Esophagus squamous epithelium (tissue), 5 donors: ENCODE data around the gene COL4A1. TPM values are rescaled to one million over a fixed set of nuclear protein-coding genes. Genes with fewer than 3 reads are reported as not detected.
A peak's percentile ranks its signal among the peaks of the same experiment; 100 is the strongest.

ENCODE experiments used
- DNase-seq: peaks from one replicate; lab custom pipeline; 2025; lab: John Stamatoyannopoulos, UW
- H3K27ac ChIP-seq, 4 donors: fragments of 200-600 bp; sonication (generic); one replicate each; pipeline ENCODE4 v1.5.1; 2016 to 2019; ENCODE audit warnings: mild to moderate bottlenecking in 1 of 4
- H3K27me3 ChIP-seq, 4 donors: fragments of 200-600 bp; sonication (generic); 1 replicate in 3 of 4; 2 replicates in 1 of 4; pipeline versions ENCODE4 v1.5.1 to v1.6.0; 2017 to 2021; ENCODE audit warnings: antibody characterized with exemption in 1 of 4
- H3K36me3 ChIP-seq, 3 donors: fragments of 200-600 bp; sonication (generic); one replicate each; pipeline ENCODE4 v1.5.1; 2016 to 2019
- H3K4me1 ChIP-seq, 3 donors: fragments of 200-600 bp; sonication (generic); one replicate each; pipeline ENCODE4 v1.5.1; 2017 to 2019
- H3K4me3 ChIP-seq, 4 donors: fragments of 200-600 bp; sonication (generic); 1 replicate in 3 of 4; 2 replicates in 1 of 4; pipeline ENCODE4 v1.5.1; 2016 to 2019; ENCODE audit warnings: mild to moderate bottlenecking in 2 of 4, moderate library complexity in 1 of 4
- H3K9me3 ChIP-seq, 3 donors: fragments of 200-600 bp; sonication (generic); one replicate each; pipeline ENCODE4 v1.5.1; 2016 to 2019
- POLR2A ChIP-seq, 4 donors: fragments of 450-650 bp; IDR thresholded peaks; one replicate each; pipeline ENCODE4 v1.6.1; 2017; ENCODE audit warnings: antibody characterized with exemption in 4 of 4, mild to moderate bottlenecking in 4 of 4, moderate library complexity in 3 of 4
- WGBS, 2 donors: methylation state at CpG; one replicate each; pipeline ENCODE4 v1.1.5; 2018; 5-methylcytosine and 5-hydroxymethylcytosine counted together
- intact Hi-C: fragments of 100-400 bp; cut with DNase I; formaldehyde crosslinking; loops from one replicate; pipeline ENCODE4 v1.15.0; 2022
- total RNA-seq, 4 donors: library from RNA; depleted of rRNA; stranded (reverse); fragments of >200 nt; gene quantifications; one replicate each; pipeline ENCODE4 v1.1.0, GENCODE V29; 2016
- TF ChIP-seq, protein P1 (sequence below), 6 experiments: fragments of 450-650 bp in 4 of 6; fragments of 200-600 bp in 2 of 6; sonication (generic) in 2 of 6; IDR thresholded peaks; one replicate each; pipeline ENCODE4 v1.5.1; 2016 to 2019; ENCODE audit warnings: antibody characterized with exemption in 6 of 6, mild to moderate bottlenecking in 4 of 6, moderate library complexity in 4 of 6
- donor health status: DM: yes; HTN: yes; CAD: no.

Gene COL4A1
- total RNA-seq, 4 donors from 2014 or later, result 8.9 to 97.1 (median 40.2) TPM

DNA sequence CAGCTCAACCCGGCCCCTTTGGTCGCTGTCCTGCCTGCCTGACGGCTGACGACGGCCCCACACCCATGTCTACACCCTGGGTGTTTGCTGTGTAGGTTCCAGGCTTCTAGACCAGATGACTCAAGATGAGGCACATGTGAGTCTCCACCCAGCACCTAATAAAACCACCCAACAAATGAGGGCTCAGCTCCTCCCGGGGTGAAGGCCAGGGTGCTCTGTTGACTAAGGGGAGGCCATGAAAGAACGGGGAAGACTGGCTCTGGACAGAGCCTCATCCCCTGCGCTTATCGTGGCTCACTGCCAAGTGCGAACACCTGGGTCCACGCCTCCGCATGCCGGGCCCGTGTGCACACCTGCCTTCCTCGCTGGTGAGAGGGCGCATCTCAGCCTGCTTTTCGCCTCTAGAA lies 39.7 kb upstream of the COL4A1 start:
- Histone ChIP-seq H3K27ac (peak overlapping the region; percentile 52 to 89 (median 82)), H3K4me1 (peaks cover 20 to 65% (median 24%) of the 10 kb centered on the region in 3 donors), H3K4me3 (no peak overlapping the region), H3K36me3 (no peaks in the 10 kb centered on the region), H3K27me3 (peaks cover 0 to 12% (median 0%) of the 10 kb centered on the region in 4 donors), H3K9me3 (no peaks in the 10 kb centered on the region)
- no peak for DNase-seq
- no peak for TF ChIP-seq POLR2A (IDR thresholded peaks at IDR 0.05)
- TF ChIP-seq, protein P1, sequence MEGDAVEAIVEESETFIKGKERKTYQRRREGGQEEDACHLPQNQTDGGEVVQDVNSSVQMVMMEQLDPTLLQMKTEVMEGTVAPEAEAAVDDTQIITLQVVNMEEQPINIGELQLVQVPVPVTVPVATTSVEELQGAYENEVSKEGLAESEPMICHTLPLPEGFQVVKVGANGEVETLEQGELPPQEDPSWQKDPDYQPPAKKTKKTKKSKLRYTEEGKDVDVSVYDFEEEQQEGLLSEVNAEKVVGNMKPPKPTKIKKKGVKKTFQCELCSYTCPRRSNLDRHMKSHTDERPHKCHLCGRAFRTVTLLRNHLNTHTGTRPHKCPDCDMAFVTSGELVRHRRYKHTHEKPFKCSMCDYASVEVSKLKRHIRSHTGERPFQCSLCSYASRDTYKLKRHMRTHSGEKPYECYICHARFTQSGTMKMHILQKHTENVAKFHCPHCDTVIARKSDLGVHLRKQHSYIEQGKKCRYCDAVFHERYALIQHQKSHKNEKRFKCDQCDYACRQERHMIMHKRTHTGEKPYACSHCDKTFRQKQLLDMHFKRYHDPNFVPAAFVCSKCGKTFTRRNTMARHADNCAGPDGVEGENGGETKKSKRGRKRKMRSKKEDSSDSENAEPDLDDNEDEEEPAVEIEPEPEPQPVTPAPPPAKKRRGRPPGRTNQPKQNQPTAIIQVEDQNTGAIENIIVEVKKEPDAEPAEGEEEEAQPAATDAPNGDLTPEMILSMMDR (IDR thresholded peaks at IDR 0.05), result no peak
- 40 to 80% methylated on average over 1 to 2 of the region's 17 CpGs for WGBS, 2 donors
- intact Hi-C loops, result no loop called here

- peak overlapping the region in 3 of 4 donors; percentile 36 to 89 (median 79) for H3K27ac ChIP-seq
- H3K36me3 ChIP-seq, result no peaks in the 10 kb centered on the region
- H3K4me3 ChIP-seq, result no peak overlapping the region
- peaks cover 0 to 17% (median 0%) of the 10 kb centered on the region in 4 donors for H3K27me3 ChIP-seq
- DNase-seq, result no peak
- H3K4me1 ChIP-seq, result peaks cover 20 to 74% (median 24%) of the 10 kb centered on the region in 3 donors
- WGBS, 2 donors, result 52 to 64% methylated on average over 1 to 2 of the region's 4 CpGs
- TF ChIP-seq, protein P1 (IDR thresholded peaks at IDR 0.05), result no peak
- TF ChIP-seq POLR2A (IDR thresholded peaks at IDR 0.05), result no peak
- H3K9me3 ChIP-seq, result no peaks in the 10 kb centered on the region
- intact Hi-C loops, result no loop called here
These were observed 38.7 kb upstream of the COL4A1 start for GRCh38 chr13:110345701-110346100.

DNA sequence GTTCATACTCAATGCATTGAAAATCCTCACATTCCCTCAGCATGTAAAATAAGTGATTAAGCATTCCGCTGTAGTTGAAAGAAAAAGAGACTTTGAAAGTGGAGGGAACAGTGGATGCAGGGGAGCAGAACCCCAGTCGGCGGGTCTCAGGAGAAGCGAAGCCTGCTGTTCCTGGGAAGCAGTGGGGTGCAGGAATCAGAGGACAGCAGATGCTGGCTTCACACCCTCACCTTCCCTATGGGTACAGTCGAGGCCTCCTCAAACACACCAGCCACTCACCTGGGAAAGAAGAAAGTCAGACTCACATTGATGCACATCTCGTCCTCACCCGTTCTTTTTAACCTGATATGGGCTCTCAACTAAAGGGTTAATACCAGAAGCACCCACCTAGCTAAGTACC lies 38.3 kb upstream of the COL4A1 start:
- H3K27ac ChIP-seq, result peak overlapping the region in 3 of 4 donors; percentile 13 to 89 (median 36)
- H3K4me3 ChIP-seq, result no peak overlapping the region
- peaks cover 20 to 74% (median 24%) of the 10 kb centered on the region in 3 donors for H3K4me1 ChIP-seq
- intact Hi-C loops, result no loop called here
- no peaks in the 10 kb centered on the region for H3K36me3 ChIP-seq
- TF ChIP-seq, protein P1 (IDR thresholded peaks at IDR 0.05), result no peak
- TF ChIP-seq POLR2A (IDR thresholded peaks at IDR 0.05), result no peak
- no peaks in the 10 kb centered on the region for H3K9me3 ChIP-seq
- WGBS, 2 donors, result 83 to 85% methylated on average over 7 of the region's 7 CpGs
- H3K27me3 ChIP-seq, result peaks cover 0 to 22% (median 0%) of the 10 kb centered on the region in 4 donors
- no peak for DNase-seq

DNA sequence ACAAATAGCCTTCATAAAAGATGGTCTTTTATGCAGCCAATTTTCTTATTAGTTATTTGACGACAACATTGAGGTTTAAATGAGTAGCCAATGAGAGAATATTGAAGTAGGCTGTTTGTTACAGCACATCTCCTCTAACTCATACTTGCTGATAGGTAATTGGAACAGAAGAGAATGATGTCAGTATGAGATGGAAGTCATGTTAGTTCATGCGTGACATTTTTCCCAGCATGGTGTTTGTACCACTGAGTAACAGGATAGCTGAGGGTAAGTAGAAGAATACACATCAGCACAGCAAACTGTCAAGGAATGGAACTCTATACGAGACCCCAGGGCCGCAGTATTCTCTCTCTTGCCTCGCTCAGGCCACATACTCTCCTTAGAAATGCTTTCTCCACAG lies 37.4 kb upstream of the COL4A1 start:
- intact Hi-C loops, result no loop called here
- Histone ChIP-seq H3K4me1 (peaks cover 20 to 79% (median 24%) of the 10 kb centered on the region in 3 donors), H3K27me3 (peaks cover 0 to 22% (median 0%) of the 10 kb centered on the region in 4 donors), H3K4me3 (no peak overlapping the region), H3K27ac (peak overlapping the region in 3 of 4 donors; percentile 36 to 89 (median 87)), H3K36me3 (no peaks in the 10 kb centered on the region), H3K9me3 (no peaks in the 10 kb centered on the region)
- TF ChIP-seq, protein P1 (IDR thresholded peaks at IDR 0.05), result no peak
- WGBS, 2 donors, result 77 to 82% methylated on average over 5 of the region's 5 CpGs
- no peak for DNase-seq

DNA sequence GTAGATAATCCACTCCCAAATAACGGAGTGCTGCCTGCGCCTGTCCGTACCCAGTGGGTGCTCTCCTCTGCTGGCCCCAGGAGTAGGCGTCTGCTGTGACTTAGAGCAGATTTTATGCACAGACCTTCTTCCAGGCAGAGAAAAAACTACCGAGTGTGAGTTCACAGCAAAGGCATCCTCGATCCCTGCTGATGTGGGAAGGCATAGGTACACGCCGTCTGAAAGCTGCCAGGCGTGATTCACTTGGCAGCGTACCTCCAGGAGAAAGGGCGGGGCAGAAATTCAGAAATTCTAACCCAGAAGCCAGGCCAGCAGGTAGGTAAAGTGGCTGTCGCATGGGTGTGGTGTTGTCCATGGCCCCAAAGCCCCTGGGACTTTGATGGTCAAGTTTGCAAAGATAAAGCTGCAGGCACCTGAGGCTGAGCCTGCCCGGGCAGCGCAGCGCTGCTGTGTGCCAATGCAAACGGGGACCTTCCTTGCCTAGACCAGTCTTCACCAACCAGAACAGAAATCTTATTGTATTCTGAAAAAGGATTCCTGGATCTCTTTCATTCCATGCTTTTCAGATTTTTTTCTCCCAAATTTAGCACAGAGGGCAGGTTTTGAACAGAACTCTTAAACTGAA lies 36.4 kb upstream of the COL4A1 start:
- TF ChIP-seq, protein P1 (IDR thresholded peaks at IDR 0.05), result no peak
- TF ChIP-seq POLR2A (IDR thresholded peaks at IDR 0.05), result no peak
- intact Hi-C loops, result no loop called here
- H3K4me1 ChIP-seq, result peaks cover 20 to 83% (median 29%) of the 10 kb centered on the region in 3 donors

More for the DNA sequence above, 36.4 kb upstream of the COL4A1 start:
- DNase-seq, result no peak
- Histone ChIP-seq H3K36me3 (no peaks in the 10 kb centered on the region), H3K27ac (peak overlapping the region in 3 of 4 donors; percentile 87 to 90 (median 89)), H3K4me3 (no peak overlapping the region), H3K9me3 (no peaks in the 10 kb centered on the region), H3K27me3 (peaks cover 0 to 22% (median 0%) of the 10 kb centered on the region in 4 donors)
- WGBS, 2 donors, result 30 to 43% methylated on average over 9 to 15 of the region's 16 CpGs
